ENCODE measurements around the gene DLX6. TPM values are rescaled to one million over a fixed set of nuclear protein-coding genes. Genes with fewer than 3 reads are reported as not detected.

Gene DLX6
- total RNA-seq, 1 donor = 1.1 TPM

- Histone ChIP-seq H3K4me1 (ENCODE audit: insufficient read depth, low read length) (peaks cover 20% of the 10 kb centered on the region), H3K9me3 (ENCODE audit: low read depth, low read length) (no peaks in the 10 kb centered on the region), H3K27ac (ENCODE audit: low read depth, low read length) (no peak overlapping the region), H3K36me3 (ENCODE audit: insufficient read depth, low read length) (peaks cover 3% of the 10 kb centered on the region), H3K27me3 (ENCODE audit: insufficient read depth, low read length) (no peaks in the 10 kb centered on the region), H4K20me1 (ENCODE audit: insufficient read depth, low read length) (no peaks in the 10 kb centered on the region), H3K4me3 (ENCODE audit: insufficient read depth, low read length) (peak overlapping the region; percentile 95), H3K4me2 (ENCODE audit: insufficient read depth, low read length) (peak overlapping the region; percentile 95), H3K79me2 (ENCODE audit: insufficient read depth, low read length) (peaks cover 25% of the 10 kb centered on the region), H2AFZ (ENCODE audit: low read length) (peak overlapping the region; percentile 91)
- no peak for DNase-seq (ENCODE audit: insufficient read length, low spot score, missing footprints)
- no peak for TF ChIP-seq CTCF (IDR thresholded peaks at IDR 0.05; ENCODE audit: extremely low read depth, low read depth, low read length)
Observed at GRCh38 chr7:97025130-97025499, 19.8 kb downstream of the DLX6 start.

GRCh38 chr7:97025983-97026714 is 20.8 kb downstream of the DLX6 start:
- Histone ChIP-seq H3K79me2 (ENCODE audit: insufficient read depth, low read length) (peaks cover 21% of the 10 kb centered on the region), H3K36me3 (ENCODE audit: insufficient read depth, low read length) (no peaks in the 10 kb centered on the region), H3K4me2 (ENCODE audit: insufficient read depth, low read length) (peak overlapping the region; percentile 91), H2AFZ (ENCODE audit: low read length) (no peak overlapping the region), H3K9me3 (ENCODE audit: low read depth, low read length) (no peaks in the 10 kb centered on the region), H3K27ac (ENCODE audit: low read depth, low read length) (no peak overlapping the region), H3K4me1 (ENCODE audit: insufficient read depth, low read length) (peaks cover 17% of the 10 kb centered on the region), H3K27me3 (ENCODE audit: insufficient read depth, low read length) (peaks cover 2% of the 10 kb centered on the region), H4K20me1 (ENCODE audit: insufficient read depth, low read length) (no peaks in the 10 kb centered on the region), H3K4me3 (ENCODE audit: insufficient read depth, low read length) (no peak overlapping the region)
- no peak for DNase-seq (ENCODE audit: insufficient read length, low spot score, missing footprints)
- TF ChIP-seq CTCF (IDR thresholded peaks at IDR 0.05; ENCODE audit: extremely low read depth, low read depth, low read length) = no peak

- Histone ChIP-seq H3K27ac (ENCODE audit: low read depth, low read length) (peak overlapping the region; percentile 40), H3K36me3 (ENCODE audit: insufficient read depth, low read length) (no peaks in the 10 kb centered on the region), H3K4me1 (ENCODE audit: insufficient read depth, low read length) (peaks cover 17% of the 10 kb centered on the region), H3K4me2 (ENCODE audit: insufficient read depth, low read length) (peak overlapping the region; percentile 91), H3K9me3 (ENCODE audit: low read depth, low read length) (no peaks in the 10 kb centered on the region), H3K27me3 (ENCODE audit: insufficient read depth, low read length) (peaks cover 2% of the 10 kb centered on the region), H3K4me3 (ENCODE audit: insufficient read depth, low read length) (peak overlapping the region; percentile 69), H3K79me2 (ENCODE audit: insufficient read depth, low read length) (peaks cover 21% of the 10 kb centered on the region), H2AFZ (ENCODE audit: low read length) (peak overlapping the region; percentile 89), H4K20me1 (ENCODE audit: insufficient read depth, low read length) (no peaks in the 10 kb centered on the region)
- no peak for DNase-seq (ENCODE audit: insufficient read length, low spot score, missing footprints)
- TF ChIP-seq CTCF (IDR thresholded peaks at IDR 0.05; ENCODE audit: extremely low read depth, low read depth, low read length) = no peak
Observed at GRCh38 chr7:97026715-97027426, 21.5 kb downstream of the DLX6 start.

All from osteoblast (primary cell).